Measurements from ENCODE around the gene WBP1.

DNA sequence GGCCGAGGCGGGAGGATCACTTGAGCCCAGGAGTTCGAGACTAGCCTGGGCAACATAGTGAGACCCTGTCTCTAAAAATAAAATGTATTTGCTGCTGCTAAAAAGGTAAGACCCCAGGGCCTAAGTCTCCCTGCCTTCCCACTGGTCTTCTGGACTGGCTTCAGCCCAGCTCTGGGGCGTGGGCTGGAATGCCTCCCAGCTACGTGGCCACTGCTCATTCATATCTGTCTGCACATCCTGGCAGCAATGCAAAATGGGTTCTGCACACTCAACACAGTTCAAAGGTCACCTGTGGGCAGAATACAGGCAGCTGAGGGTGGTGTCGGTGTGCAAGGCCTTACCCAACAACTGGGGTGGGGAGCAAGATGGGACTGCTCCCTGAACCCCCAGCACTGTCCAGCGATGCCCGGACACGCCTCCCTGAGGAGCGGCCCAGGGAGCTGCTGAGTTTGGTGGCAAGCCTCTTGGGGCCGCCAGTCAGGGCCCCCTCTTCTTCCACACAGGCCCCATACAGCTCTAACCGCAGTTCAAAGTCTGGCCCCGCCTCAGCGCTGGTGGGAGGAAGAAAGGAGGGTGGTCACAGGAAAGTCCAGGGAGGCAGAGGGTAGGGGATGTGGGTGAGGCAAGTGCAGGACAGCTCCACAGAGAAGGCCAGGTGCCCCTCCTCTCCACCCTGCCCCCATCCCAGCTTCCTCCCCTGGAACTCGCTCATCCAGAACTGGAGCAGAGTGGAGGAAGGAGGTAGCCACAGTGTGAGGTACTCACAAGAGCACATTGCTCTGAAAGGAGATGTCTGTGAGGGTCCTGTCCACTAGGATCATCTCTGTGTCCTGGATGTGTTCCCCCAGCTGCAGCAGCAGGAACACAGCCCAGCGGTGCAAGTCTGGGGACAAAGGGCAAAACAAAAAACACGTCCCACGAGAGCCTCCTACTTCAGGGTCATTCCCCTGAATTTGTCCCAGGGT lies 28.5 kb upstream of the WBP1 start:
- no peak for TF ChIP-seq POLR2AphosphoS5 (IDR thresholded peaks at IDR 0.05)
- TF ChIP-seq, protein P1, sequence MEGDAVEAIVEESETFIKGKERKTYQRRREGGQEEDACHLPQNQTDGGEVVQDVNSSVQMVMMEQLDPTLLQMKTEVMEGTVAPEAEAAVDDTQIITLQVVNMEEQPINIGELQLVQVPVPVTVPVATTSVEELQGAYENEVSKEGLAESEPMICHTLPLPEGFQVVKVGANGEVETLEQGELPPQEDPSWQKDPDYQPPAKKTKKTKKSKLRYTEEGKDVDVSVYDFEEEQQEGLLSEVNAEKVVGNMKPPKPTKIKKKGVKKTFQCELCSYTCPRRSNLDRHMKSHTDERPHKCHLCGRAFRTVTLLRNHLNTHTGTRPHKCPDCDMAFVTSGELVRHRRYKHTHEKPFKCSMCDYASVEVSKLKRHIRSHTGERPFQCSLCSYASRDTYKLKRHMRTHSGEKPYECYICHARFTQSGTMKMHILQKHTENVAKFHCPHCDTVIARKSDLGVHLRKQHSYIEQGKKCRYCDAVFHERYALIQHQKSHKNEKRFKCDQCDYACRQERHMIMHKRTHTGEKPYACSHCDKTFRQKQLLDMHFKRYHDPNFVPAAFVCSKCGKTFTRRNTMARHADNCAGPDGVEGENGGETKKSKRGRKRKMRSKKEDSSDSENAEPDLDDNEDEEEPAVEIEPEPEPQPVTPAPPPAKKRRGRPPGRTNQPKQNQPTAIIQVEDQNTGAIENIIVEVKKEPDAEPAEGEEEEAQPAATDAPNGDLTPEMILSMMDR (IDR thresholded peaks at IDR 0.05), result no peak

All from suprapubic skin (tissue), 3 donors.